Activated CD8-positive, alpha-beta T cell treated with anti-CD3 and anti-CD28 coated beads for 36 hours (primary cell): ENCODE measurements around the gene BRD3OS. TPM values are rescaled to one million over a fixed set of nuclear protein-coding genes. Genes with fewer than 3 reads are reported as not detected.

Experiments
- ATAC-seq: fragments of 200-7000 bp; cut with Tn5 transposase; one replicate; pipeline ENCODE4 v1.10.0; 2021; ENCODE audit warnings: mild to moderate bottlenecking, moderate library complexity
- CTCF ChIA-PET: fragments of 350-600 bp; sonication (Branson Sonifier 250); formaldehyde crosslinking; loops from one replicate; lab custom pipeline; 2021; ENCODE audit warnings: antibody characterized with exemption; lab: Charles Lee
- POLR2A ChIA-PET: fragments of 350-600 bp; sonication (Branson Sonifier 250); formaldehyde crosslinking; loops from one replicate; lab custom pipeline; 2021; ENCODE audit warnings: antibody characterized with exemption; lab: Charles Lee
- DNase-seq: peaks from one replicate; pipeline ENCODE4 v3.0.0-alpha.2; 2020
- H3K27ac Mint-ChIP-seq: one replicate; pipeline ENCODE4 v1.8.0; 2021; ENCODE audit warnings: mild to moderate bottlenecking, mixed read lengths
- H3K27me3 Mint-ChIP-seq: one replicate; pipeline ENCODE4 v1.8.0; 2021; ENCODE audit warnings: mixed read lengths
- H3K36me3 Mint-ChIP-seq: one replicate; pipeline ENCODE4 v1.8.0; 2021; ENCODE audit warnings: low read depth, mixed read lengths
- H3K4me1 Mint-ChIP-seq: one replicate; pipeline ENCODE4 v1.8.0; 2021; ENCODE audit warnings: low read depth, mixed read lengths
- H3K4me3 Mint-ChIP-seq: one replicate; pipeline ENCODE4 v1.8.0; 2021; ENCODE audit warnings: mild to moderate bottlenecking, moderate library complexity, mixed read lengths
- H3K9me3 Mint-ChIP-seq: one replicate; pipeline ENCODE4 v1.8.0; 2021; ENCODE audit warnings: mixed read lengths
- CTCF ChIP-seq: fragments of 200-600 bp; IDR thresholded peaks from one replicate; pipeline ENCODE4 v1.8.0; 2022; ENCODE audit warnings: antibody characterized with exemption, mild to moderate bottlenecking
- intact Hi-C: fragments of 100-400 bp; cut with micrococcal nuclease; formaldehyde crosslinking; loops from one replicate; pipeline ENCODE4 v1.10.0; 2022
- total RNA-seq, 2 experiments: library from RNA; stranded (reverse); gene quantifications; one replicate each; pipeline ENCODE4 v1.2.3, GENCODE V29; 2021

BRD3OS gene
- total RNA-seq, 2 experiments from 2014 or later, result 8.1 to 8.2 TPM

- H3K4me3 Mint-ChIP-seq, result no peak overlapping the region
- H3K36me3 Mint-ChIP-seq, result no peaks in the 10 kb centered on the region
- CTCF ChIA-PET, result no interaction called here
- peaks cover 3% of the 10 kb centered on the region for H3K27me3 Mint-ChIP-seq
- H3K27ac Mint-ChIP-seq, result no peak overlapping the region
- POLR2A ChIA-PET, result no interaction called here
- no peak for ATAC-seq
- intact Hi-C loops, result no loop called here
- no peak for TF ChIP-seq CTCF
- DNase-seq, result no peak
- H3K9me3 Mint-ChIP-seq, result no peaks in the 10 kb centered on the region
- peaks cover 2% of the 10 kb centered on the region for H3K4me1 Mint-ChIP-seq
Measured at GRCh38 chr9:133989625-133990365, 35.5 kb upstream of the BRD3OS start.

GRCh38 chr9:133990366-133991213 lies 34.7 kb upstream of the BRD3OS start:
- no peak for DNase-seq
- CTCF ChIA-PET, result interaction anchor here (1.0 kb wide), 1 partner anchor 208 kb away, joined by 3 read pairs; no protein-coding TSS in a partner anchor
- ATAC-seq, result no peak
- H3K4me3 Mint-ChIP-seq, result peak overlapping the region; percentile 54
- peaks cover 3% of the 10 kb centered on the region for H3K27me3 Mint-ChIP-seq
- POLR2A ChIA-PET, result interaction anchor here (0.6 to 0.8 kb wide), 2 partner anchors 10 to 209 kb away, joined by 3 read pairs; no protein-coding TSS in a partner anchor
- no peaks in the 10 kb centered on the region for H3K9me3 Mint-ChIP-seq
- no peak overlapping the region for H3K27ac Mint-ChIP-seq
- H3K36me3 Mint-ChIP-seq, result no peaks in the 10 kb centered on the region
- H3K4me1 Mint-ChIP-seq, result peaks cover 2% of the 10 kb centered on the region
- intact Hi-C loops, result no loop called here
- TF ChIP-seq CTCF, result no peak

- CTCF ChIA-PET, result interaction anchor here (1.0 kb wide), 1 partner anchor 209 kb away, joined by 3 read pairs; no protein-coding TSS in a partner anchor
- intact Hi-C loops, result no loop called here
- DNase-seq (no peak), ATAC-seq (no peak)
- Mint-ChIP-seq H3K27me3 (peaks cover 3% of the 10 kb centered on the region), H3K9me3 (no peaks in the 10 kb centered on the region), H3K4me1 (peaks cover 2% of the 10 kb centered on the region), H3K4me3 (peak overlapping the region; percentile 54), H3K27ac (no peak overlapping the region), H3K36me3 (no peaks in the 10 kb centered on the region)
- no peak for TF ChIP-seq CTCF
- POLR2A ChIA-PET, result interaction anchor here (0.6 to 0.8 kb wide), 2 partner anchors 9 to 210 kb away, joined by 3 read pairs; no protein-coding TSS in a partner anchor
Measured at GRCh38 chr9:133991214-133991921, 33.9 kb upstream of the BRD3OS start.

GRCh38 chr9:133991964-133992779 lies 33.1 kb upstream of the BRD3OS start, which contains the start of gene VAV2:
TSS of gene VAV2 (minus strand) at chr9:133992324. CDS start at chr9:133992278, 46 bp downstream.
- ATAC-seq (peak; percentile 48), DNase-seq (peak; percentile 55)
- ChIA-PET POLR2A (interaction anchor here (1.2 kb wide), 1 partner anchor 200 kb away, joined by 5 read pairs; no protein-coding TSS in a partner anchor), CTCF (interaction anchor here (3.6 to 5.0 kb wide), 2 partner anchors 198 to 210 kb away, joined by 54 to 122 read pairs; no protein-coding TSS in a partner anchor)
- TF ChIP-seq CTCF, result no peak
- Mint-ChIP-seq H3K4me1 (peaks cover 2% of the 10 kb centered on the region), H3K36me3 (no peaks in the 10 kb centered on the region), H3K27me3 (peaks cover 3% of the 10 kb centered on the region), H3K27ac (no peak within 1 kb of the TSS), H3K4me3 (peak within 1 kb of the TSS; percentile 63), H3K9me3 (no peaks in the 10 kb centered on the region)
- intact Hi-C loops, result no loop called here
